Stimulated activated CD4-positive, alpha-beta T cell treated with anti-CD3 and anti-CD28 coated beads, Interleukin-2, amount 100 ng/mL, for 48 hours (primary cell): Measurements from ENCODE around the gene NLE1.

Experiments
- DNase-seq, 2 donors: peaks; one replicate each; pipeline ENCODE4 v3.0.0-alpha.2; 2020

Gene NLE1

GRCh38 chr17:35084987-35085386, 57.1 kb downstream of the NLE1 start:
- no peak for DNase-seq

GRCh38 chr17:35083071-35083470, 59.0 kb downstream of the NLE1 start:
- no peak for DNase-seq

GRCh38 chr17:35082073-35082657, 59.9 kb downstream of the NLE1 start:
- no peak for DNase-seq

- DNase-seq: no peak
These were observed 60.5 kb downstream of the NLE1 start for GRCh38 chr17:35081638-35082037.

GRCh38 chr17:35080536-35080935, 61.6 kb downstream of the NLE1 start:
- DNase-seq: no peak

GRCh38 chr17:35079547-35080423, 62.3 kb downstream of the NLE1 start:
- DNase-seq: no peak
